Esophagus squamous epithelium (tissue), 4 donors: Measurements from ENCODE around the gene SPRR2E.

ENCODE experiments used
- POLR2A ChIP-seq, 4 donors: fragments of 450-650 bp; IDR thresholded peaks; one replicate each; pipeline ENCODE4 v1.6.1; 2017; ENCODE audit warnings: antibody characterized with exemption in 4 of 4, mild to moderate bottlenecking in 4 of 4, moderate library complexity in 3 of 4
- TF ChIP-seq, protein P1 (sequence below), 6 experiments: fragments of 450-650 bp in 4 of 6; fragments of 200-600 bp in 2 of 6; sonication (generic) in 2 of 6; IDR thresholded peaks; one replicate each; pipeline ENCODE4 v1.5.1; 2016 to 2019; ENCODE audit warnings: antibody characterized with exemption in 6 of 6, mild to moderate bottlenecking in 4 of 6, moderate library complexity in 4 of 6

DNA sequence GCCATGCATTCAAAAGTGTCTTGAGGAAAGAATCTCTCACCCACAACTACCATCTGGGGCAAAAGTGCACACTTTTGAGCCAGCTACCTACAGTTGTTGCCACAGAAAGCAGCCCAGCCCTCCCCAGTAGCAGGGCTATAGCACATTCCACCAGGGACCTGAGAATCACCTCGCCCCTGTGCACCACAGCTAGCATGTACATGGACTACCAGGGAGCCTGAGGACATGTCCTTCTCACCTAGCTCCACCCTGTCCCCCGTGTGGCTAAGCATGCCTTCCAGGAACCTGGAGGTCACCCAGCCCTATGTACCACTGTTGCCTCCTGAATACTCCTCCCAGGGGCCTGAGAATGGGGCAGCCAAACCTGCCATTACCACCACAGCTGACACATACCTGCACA, 39.4 kb upstream of the SPRR2E start:
- no peak for TF ChIP-seq POLR2A (IDR thresholded peaks at IDR 0.05)
- TF ChIP-seq, protein P1, sequence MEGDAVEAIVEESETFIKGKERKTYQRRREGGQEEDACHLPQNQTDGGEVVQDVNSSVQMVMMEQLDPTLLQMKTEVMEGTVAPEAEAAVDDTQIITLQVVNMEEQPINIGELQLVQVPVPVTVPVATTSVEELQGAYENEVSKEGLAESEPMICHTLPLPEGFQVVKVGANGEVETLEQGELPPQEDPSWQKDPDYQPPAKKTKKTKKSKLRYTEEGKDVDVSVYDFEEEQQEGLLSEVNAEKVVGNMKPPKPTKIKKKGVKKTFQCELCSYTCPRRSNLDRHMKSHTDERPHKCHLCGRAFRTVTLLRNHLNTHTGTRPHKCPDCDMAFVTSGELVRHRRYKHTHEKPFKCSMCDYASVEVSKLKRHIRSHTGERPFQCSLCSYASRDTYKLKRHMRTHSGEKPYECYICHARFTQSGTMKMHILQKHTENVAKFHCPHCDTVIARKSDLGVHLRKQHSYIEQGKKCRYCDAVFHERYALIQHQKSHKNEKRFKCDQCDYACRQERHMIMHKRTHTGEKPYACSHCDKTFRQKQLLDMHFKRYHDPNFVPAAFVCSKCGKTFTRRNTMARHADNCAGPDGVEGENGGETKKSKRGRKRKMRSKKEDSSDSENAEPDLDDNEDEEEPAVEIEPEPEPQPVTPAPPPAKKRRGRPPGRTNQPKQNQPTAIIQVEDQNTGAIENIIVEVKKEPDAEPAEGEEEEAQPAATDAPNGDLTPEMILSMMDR (IDR thresholded peaks at IDR 0.05), result no peak
